ENCODE results near the gene ARHGEF10L.
"Not testable (repeated sequence)": the region's sequence is repeated elsewhere in the genome, so short reads cannot be mapped to it uniquely, and the experiment has no call there.

Gene ARHGEF10L

GRCh38 chr1:17627239-17628052 lies 87.9 kb downstream of the ARHGEF10L start:
- TF ChIP-seq CTCF (IDR thresholded peaks at IDR 0.05; ENCODE audit: control insufficient read depth, insufficient read depth, low read depth, low read length, missing control alignments), result no peak
- H3K4me3 ChIP-seq (ENCODE audit: control insufficient read depth, low read depth, low read length), result no peak overlapping the region
- no peak for DNase-seq (ENCODE audit: low read depth)

- DNase-seq (ENCODE audit: low read depth); H3K4me3 ChIP-seq (ENCODE audit: control insufficient read depth, low read depth, low read length): not testable (repeated sequence)
Observed at GRCh38 chr1:17629046-17629445, 89.5 kb downstream of the ARHGEF10L start.

- no peak for DNase-seq (ENCODE audit: low read depth)
- H3K4me3 ChIP-seq (ENCODE audit: control insufficient read depth, low read depth, low read length), result no peak overlapping the region
- no peak for TF ChIP-seq CTCF (IDR thresholded peaks at IDR 0.05; ENCODE audit: control insufficient read depth, insufficient read depth, low read depth, low read length, missing control alignments)
Observed at GRCh38 chr1:17629460-17629859, 90.0 kb downstream of the ARHGEF10L start.

- no peak for DNase-seq (ENCODE audit: low read depth)
- no peak for TF ChIP-seq CTCF (IDR thresholded peaks at IDR 0.05; ENCODE audit: control insufficient read depth, insufficient read depth, low read depth, low read length, missing control alignments)
Observed at GRCh38 chr1:17630048-17630830, 90.7 kb downstream of the ARHGEF10L start.

GRCh38 chr1:17630986-17631385 lies 91.5 kb downstream of the ARHGEF10L start:
- no peak for TF ChIP-seq CTCF (IDR thresholded peaks at IDR 0.05; ENCODE audit: control insufficient read depth, insufficient read depth, low read depth, low read length, missing control alignments)
- H3K4me3 ChIP-seq (ENCODE audit: control insufficient read depth, low read depth, low read length), result no peak overlapping the region
- no peak for DNase-seq (ENCODE audit: low read depth)

More at GRCh38 chr1:17630048-17630830, 90.7 kb downstream of the ARHGEF10L start:
- no peak overlapping the region for H3K4me3 ChIP-seq (ENCODE audit: control insufficient read depth, low read depth, low read length)

GRCh38 chr1:17631410-17631809 lies 91.9 kb downstream of the ARHGEF10L start:
- no peak overlapping the region for H3K4me3 ChIP-seq (ENCODE audit: control insufficient read depth, low read depth, low read length)
- no peak for DNase-seq (ENCODE audit: low read depth)

More at GRCh38 chr1:17631410-17631809, 91.9 kb downstream of the ARHGEF10L start:
- TF ChIP-seq CTCF (IDR thresholded peaks at IDR 0.05; ENCODE audit: control insufficient read depth, insufficient read depth, low read depth, low read length, missing control alignments), result no peak
